IPS-18a (cell line): Measurements from ENCODE around the gene OSBPL10.

Source experiments
- H3K27ac ChIP-seq: one replicate; pipeline ENCODE4 v1.5.1; 2013; ENCODE audit warnings: low read length
- H3K27me3 ChIP-seq: one replicate; pipeline ENCODE4 v1.6.1; 2013; ENCODE audit warnings: mild to moderate bottlenecking, low read length; ENCODE audit not compliant: control insufficient read depth, insufficient read depth
- H3K36me3 ChIP-seq: one replicate; pipeline ENCODE4 v1.6.1; 2013; ENCODE audit warnings: low read depth, low read length; ENCODE audit not compliant: control insufficient read depth
- H3K4me1 ChIP-seq: one replicate; pipeline ENCODE4 v1.6.1; 2013; ENCODE audit warnings: low read depth, low read length; ENCODE audit not compliant: control insufficient read depth
- H3K4me3 ChIP-seq: one replicate; pipeline ENCODE4 v1.5.1; 2013; ENCODE audit warnings: low read length
- H3K9ac ChIP-seq: one replicate; pipeline ENCODE4 v1.6.1; 2013; ENCODE audit warnings: mild to moderate bottlenecking, low read length, moderate library complexity
- H3K9me3 ChIP-seq: one replicate; pipeline ENCODE4 v1.6.1; 2013; ENCODE audit warnings: low read depth, low read length; ENCODE audit not compliant: control insufficient read depth

OSBPL10 gene

DNA sequence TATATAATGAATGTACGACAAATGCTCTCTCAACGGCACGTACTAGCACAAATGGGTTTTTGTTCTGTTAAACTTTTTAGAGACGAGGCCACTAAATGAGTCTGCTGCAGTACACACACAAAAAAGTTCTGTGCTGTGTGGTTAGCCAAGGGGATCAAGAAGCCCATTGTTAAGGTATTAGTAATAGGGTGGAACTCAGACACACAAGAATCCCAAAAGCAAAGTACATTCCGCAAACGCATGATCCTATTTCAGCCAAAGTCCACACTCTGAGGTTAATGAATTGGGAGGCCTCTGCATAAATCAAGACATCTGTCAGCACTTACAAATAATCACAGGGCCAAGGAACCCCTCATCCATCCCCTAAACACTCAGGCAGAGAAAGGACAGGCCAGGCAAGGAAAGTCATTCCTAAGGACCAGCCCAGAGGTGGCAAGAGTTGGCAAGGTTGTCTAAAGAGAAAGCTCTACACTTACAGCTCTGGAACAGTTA lies 12.1 kb downstream of the OSBPL10 start:
- no peaks in the 10 kb centered on the region for H3K9me3 ChIP-seq
- H3K4me1 ChIP-seq, result peaks cover 13% of the 10 kb centered on the region
- H3K36me3 ChIP-seq, result no peaks in the 10 kb centered on the region
- H3K27me3 ChIP-seq, result no peaks in the 10 kb centered on the region
- no peak overlapping the region for H3K27ac ChIP-seq
- H3K4me3 ChIP-seq, result no peak overlapping the region
- no peak overlapping the region for H3K9ac ChIP-seq

DNA sequence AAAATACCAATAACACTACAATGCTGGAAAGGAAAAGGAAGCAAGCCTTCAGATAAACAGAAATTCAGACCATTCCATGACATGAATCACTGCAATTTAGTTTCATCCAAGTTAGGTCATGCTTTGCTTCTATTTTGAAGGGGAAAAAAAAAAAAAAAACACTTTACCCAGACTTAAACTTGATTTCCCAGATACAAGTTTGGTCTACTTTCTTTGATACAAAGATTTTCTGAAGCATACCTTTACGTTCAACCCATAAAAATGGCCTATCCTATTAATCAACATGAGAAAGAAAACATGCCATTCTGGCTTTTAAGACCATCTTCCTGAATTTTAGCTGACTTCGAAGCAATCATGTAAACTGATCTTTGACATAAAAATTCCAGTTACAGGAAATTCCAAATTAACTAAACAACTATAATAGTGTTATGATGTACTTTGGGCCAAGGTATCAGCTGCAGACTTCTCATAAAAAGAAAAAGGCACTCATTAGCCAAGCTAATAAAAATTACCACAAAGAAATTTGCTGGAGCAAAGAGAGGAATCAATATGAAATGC lies 12.6 kb downstream of the OSBPL10 start:
- H3K4me1 ChIP-seq, result peaks cover 13% of the 10 kb centered on the region
- no peaks in the 10 kb centered on the region for H3K36me3 ChIP-seq
- no peaks in the 10 kb centered on the region for H3K27me3 ChIP-seq
- no peak overlapping the region for H3K27ac ChIP-seq
- H3K9ac ChIP-seq, result no peak overlapping the region
- H3K9me3 ChIP-seq, result no peaks in the 10 kb centered on the region
- H3K4me3 ChIP-seq, result no peak overlapping the region

DNA sequence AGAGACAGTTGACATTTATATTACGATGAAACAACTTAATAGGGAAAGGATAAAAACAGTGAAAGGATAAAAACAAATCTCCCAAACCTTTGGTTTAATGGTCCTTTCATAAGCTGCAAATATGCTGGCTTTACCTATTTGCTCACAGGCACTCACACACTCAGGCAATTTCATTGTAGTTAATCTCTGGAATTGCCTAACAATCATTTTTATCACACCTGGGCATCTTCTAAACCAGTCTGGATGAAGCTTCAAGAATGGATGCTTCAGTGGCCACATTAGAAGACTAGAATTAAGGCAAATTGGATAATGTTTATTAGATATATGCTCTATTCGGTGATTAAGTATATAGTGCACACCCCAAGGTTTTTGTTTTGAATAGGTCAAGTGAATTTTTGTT lies 13.5 kb downstream of the OSBPL10 start:
- no peaks in the 10 kb centered on the region for H3K9me3 ChIP-seq
- no peak overlapping the region for H3K9ac ChIP-seq
- no peak overlapping the region for H3K27ac ChIP-seq
- no peaks in the 10 kb centered on the region for H3K27me3 ChIP-seq
- peaks cover 17% of the 10 kb centered on the region for H3K4me1 ChIP-seq
- H3K36me3 ChIP-seq, result no peaks in the 10 kb centered on the region
- no peak overlapping the region for H3K4me3 ChIP-seq

DNA sequence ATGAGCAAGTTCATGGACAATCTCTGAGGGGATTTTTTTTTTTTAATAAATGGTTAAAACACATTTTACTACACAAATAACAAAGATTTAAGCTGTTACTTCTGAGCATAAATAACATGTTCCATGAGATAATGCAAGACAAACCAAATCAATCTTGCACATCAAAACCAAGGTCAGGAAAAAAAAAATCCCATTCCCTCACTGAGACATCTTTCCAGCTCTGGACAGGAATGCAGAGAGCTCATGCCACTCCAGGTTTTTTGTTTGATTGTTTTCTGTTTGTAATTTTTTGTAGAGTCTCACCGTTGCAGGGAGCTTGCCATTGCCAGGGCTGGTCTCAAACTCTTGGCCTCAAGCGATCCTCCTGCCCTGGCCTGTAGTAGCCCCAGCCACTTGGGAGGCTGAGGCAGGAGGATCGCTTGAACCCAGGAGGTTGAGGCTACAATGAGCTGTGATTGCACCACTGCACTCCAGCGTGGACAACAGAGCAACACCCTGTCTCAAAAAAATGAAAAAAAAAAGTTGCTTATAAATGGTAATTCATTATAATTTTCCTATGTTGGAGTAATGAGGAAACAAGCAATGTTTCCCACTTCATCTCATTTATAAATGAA lies 14.0 kb downstream of the OSBPL10 start:
- H3K4me1 ChIP-seq, result peaks cover 17% of the 10 kb centered on the region

DNA sequence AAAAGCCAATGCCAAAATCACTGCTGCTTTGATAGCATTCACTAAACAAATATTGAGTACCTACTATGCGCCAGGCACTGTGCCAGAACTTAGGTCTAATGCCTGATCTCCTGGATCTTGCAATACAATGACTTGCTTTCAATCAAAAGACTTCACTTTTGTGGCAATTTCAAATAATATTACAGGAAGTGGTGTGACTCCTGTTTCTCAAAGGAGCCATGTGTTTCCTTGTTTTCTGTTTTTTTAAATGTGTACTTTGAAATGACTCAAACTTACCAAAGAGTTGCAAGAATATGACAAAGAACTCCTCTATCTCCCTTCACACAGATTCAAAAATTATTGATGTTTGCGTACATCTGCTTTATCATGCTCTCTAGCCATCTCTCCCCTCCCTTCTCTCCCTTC lies 18.3 kb downstream of the OSBPL10 start:
- H3K27ac ChIP-seq, result no peak overlapping the region
- H3K9ac ChIP-seq, result no peak overlapping the region
- no peaks in the 10 kb centered on the region for H3K36me3 ChIP-seq
- H3K27me3 ChIP-seq, result no peaks in the 10 kb centered on the region
- H3K4me3 ChIP-seq, result no peak overlapping the region
- peaks cover 38% of the 10 kb centered on the region for H3K4me1 ChIP-seq
- H3K9me3 ChIP-seq, result no peaks in the 10 kb centered on the region

More for the DNA sequence above, 14.0 kb downstream of the OSBPL10 start:
- Histone ChIP-seq H3K27ac (no peak overlapping the region), H3K9me3 (no peaks in the 10 kb centered on the region), H3K4me3 (no peak overlapping the region), H3K27me3 (no peaks in the 10 kb centered on the region), H3K9ac (no peak overlapping the region), H3K36me3 (no peaks in the 10 kb centered on the region)

DNA sequence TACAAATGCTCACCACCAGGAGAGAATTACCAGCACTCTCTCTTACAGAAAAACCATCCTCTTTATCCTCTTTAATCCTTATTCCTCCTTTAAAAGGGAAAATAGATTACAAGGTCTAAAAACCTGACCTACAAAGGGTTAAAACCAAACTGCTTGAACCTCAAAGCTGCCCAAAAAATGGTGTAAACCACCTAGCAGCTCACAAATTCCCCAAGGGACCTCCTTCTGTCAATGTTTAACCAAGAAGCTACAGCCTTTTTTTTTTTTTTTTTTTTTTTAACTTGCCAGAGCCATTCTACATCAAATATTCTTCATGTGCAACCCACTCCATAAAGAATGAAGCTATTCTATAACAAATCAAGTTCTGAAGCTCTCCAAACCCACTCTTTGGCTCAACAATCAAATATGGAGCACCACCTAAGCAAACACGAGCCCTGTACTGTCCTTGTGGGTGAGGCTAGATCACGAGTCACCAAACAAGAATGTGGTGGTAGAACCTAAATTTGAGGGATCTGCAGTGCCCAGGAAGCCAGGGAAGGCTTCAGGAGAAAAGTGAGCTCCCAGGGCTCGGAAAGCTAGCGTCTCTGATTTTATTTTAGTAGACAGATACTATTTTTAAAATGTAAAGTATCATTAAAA lies 20.1 kb downstream of the OSBPL10 start:
- Histone ChIP-seq H3K4me1 (peaks cover 38% of the 10 kb centered on the region), H3K27ac (peak overlapping the region; percentile 1), H3K4me3 (peak overlapping the region; percentile 50), H3K36me3 (no peaks in the 10 kb centered on the region), H3K27me3 (no peaks in the 10 kb centered on the region), H3K9ac (peak overlapping the region; percentile 5), H3K9me3 (no peaks in the 10 kb centered on the region)

DNA sequence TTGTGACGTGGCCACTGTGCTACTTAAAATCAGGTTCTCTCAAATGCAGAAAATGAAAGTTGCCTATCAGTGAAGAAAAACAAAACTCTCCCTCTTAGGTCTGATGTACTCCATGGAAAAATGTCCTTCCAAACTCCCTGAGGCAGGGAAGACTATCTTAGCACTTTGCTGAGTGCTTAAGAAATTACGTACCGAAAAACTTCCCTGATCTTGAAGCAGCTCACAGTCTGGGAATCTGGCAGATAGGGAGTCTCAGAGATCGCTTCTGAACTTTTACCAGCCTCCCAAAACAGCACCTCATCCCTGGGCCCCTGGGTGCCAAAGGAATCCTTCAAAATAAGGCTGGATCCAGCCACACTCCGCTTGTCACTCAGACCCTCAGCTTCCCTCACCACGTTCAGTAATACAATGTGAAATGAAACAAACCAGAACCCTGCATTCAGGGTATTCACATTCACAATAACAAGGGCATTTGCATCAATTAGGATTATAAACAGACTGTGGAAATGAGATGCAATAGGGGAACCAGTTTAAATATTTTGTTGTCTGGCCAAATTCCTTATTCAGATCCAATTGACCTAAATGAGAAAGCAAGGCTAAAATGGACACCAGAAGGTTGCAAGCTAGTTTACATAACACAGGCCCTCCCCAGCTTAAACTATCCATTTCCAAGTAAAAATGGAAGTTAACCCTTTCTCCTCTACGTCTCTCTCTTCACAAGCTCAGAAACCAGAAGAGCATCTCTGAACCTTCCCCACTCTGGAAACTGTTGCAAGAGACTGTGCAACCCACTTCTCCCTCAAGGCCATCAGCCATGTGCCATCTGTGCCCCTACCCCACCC lies 20.9 kb downstream of the OSBPL10 start:
- peak overlapping the region; percentile 62 for H3K27ac ChIP-seq
- peaks cover 4% of the 10 kb centered on the region for H3K9me3 ChIP-seq
- peak overlapping the region; percentile 29 for H3K9ac ChIP-seq
- H3K4me1 ChIP-seq, result peaks cover 38% of the 10 kb centered on the region
- peak overlapping the region; percentile 50 for H3K4me3 ChIP-seq
- H3K27me3 ChIP-seq, result no peaks in the 10 kb centered on the region
- no peaks in the 10 kb centered on the region for H3K36me3 ChIP-seq

DNA sequence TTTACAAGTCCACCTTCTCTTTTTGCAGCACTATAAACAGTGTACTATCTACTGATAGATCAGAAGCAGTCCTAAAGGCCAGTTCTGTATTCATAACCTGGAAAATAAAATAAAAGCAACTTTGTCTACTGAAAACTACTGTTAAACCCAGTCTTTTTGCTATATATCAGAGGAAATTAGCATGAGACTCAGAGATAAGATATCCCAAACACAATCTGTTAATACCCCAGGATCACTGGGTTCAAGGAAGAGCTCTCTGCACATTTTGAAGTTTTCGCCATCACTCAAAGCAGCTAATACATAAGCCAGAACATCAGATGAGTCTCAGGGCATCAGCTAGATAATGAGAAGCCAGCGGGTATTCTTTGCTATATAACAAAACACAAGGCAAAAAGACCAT lies 21.8 kb downstream of the OSBPL10 start:
- peak overlapping the region; percentile 62 for H3K27ac ChIP-seq
- H3K4me3 ChIP-seq, result peak overlapping the region; percentile 50
- H3K9ac ChIP-seq, result peak overlapping the region; percentile 29
- peaks cover 38% of the 10 kb centered on the region for H3K4me1 ChIP-seq
- H3K36me3 ChIP-seq, result no peaks in the 10 kb centered on the region
- H3K9me3 ChIP-seq, result peaks cover 4% of the 10 kb centered on the region
- no peaks in the 10 kb centered on the region for H3K27me3 ChIP-seq

DNA sequence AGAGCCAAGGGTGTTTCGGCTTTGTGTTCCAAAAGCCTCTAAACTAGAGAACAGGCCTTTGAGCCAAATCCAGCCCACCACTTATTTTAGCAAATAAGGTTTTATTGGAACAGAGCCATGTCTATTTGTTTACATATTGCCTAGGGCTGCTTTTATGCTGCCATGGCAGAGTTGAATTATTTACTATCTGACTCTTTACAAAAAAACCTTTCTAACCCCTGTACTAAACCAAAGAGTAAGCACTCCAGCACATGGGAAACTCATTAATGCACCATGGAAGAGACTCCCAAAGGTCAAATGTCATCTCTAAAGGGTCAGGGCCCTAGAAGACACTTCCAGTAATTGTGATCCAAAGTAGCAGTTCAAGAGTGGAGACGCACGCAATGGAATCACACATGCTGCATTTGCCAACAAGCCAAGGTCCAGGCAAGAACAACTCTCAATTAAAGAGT lies 22.3 kb downstream of the OSBPL10 start:
- peaks cover 4% of the 10 kb centered on the region for H3K9me3 ChIP-seq
- peak overlapping the region; percentile 50 for H3K4me3 ChIP-seq
- peak overlapping the region; percentile 29 for H3K9ac ChIP-seq
- peaks cover 38% of the 10 kb centered on the region for H3K4me1 ChIP-seq
- H3K27ac ChIP-seq, result peak overlapping the region; percentile 62
- no peaks in the 10 kb centered on the region for H3K27me3 ChIP-seq
- no peaks in the 10 kb centered on the region for H3K36me3 ChIP-seq

DNA sequence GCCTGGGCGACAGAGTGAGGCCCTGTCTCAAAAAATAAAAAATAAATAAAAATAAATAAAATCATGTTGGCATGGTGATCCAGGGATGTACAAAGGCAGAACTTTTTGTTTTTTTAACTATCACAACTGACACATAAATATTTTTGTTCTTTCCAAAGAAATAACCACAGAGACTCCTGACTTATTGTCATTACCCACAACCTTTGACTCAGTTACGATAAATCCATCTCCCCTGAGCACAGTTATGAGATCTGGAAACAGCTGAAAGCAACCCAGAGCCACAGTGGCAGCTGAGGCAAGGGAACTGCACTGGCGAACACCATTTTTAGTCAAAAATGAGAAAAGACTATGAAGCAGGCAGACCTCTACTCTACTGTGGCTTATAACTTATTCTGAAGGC lies 24.0 kb downstream of the OSBPL10 start:
- Histone ChIP-seq H3K27me3 (no peaks in the 10 kb centered on the region), H3K36me3 (no peaks in the 10 kb centered on the region), H3K9ac (no peak overlapping the region), H3K4me3 (no peak overlapping the region), H3K4me1 (peaks cover 34% of the 10 kb centered on the region), H3K27ac (no peak overlapping the region), H3K9me3 (peaks cover 4% of the 10 kb centered on the region)

DNA sequence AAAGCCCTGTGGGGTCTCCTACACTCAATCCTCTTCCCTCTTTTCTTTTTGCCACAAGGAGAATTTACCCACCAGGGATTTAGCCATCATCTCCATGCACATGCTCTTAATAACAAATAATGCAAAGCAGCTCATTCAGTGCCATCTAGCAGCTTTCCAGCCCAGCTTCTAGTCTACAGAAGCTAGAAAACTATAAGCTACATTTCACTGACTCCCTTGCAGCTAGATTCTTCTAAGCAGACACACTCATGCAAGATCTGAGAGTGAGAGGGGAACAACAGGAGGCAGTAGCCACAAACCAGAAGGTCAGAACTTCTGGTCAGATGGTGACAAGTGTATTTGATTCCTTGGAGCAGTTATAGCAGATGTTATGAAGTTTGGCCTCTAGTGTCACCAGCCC lies 25.5 kb downstream of the OSBPL10 start:
- Histone ChIP-seq H3K27ac (no peak overlapping the region), H3K9me3 (peaks cover 4% of the 10 kb centered on the region), H3K36me3 (no peaks in the 10 kb centered on the region), H3K27me3 (no peaks in the 10 kb centered on the region), H3K4me1 (peaks cover 26% of the 10 kb centered on the region), H3K4me3 (no peak overlapping the region), H3K9ac (no peak overlapping the region)
